K562 (cell line): ENCODE data around the gene WWOX. TPM values are rescaled to one million over a fixed set of nuclear protein-coding genes. Genes with fewer than 3 reads are reported as not detected.

Experiments
- E2F3 ChIP-seq: fragments of 250-450 bp; sonication (Bioruptor Pico); IDR thresholded peaks from 2 replicates; pipeline ENCODE4 v1.4.0; 2020; ENCODE audit warnings: mild to moderate bottlenecking
- ESRRA ChIP-seq: fragments of 450-650 bp; IDR thresholded peaks from 2 replicates; pipeline ENCODE4 v1.6.1; 2014; ENCODE audit warnings: low read depth, mild to moderate bottlenecking, moderate library complexity, borderline replicate concordance
- POLR2A ChIP-seq: fragments of 450-650 bp; conservative IDR thresholded peaks from 2 replicates; pipeline ENCODE4 v1.6.1; 2016
- POLR3G ChIP-seq: IDR thresholded peaks from 2 replicates; pipeline ENCODE4 v1.6.1; 2011; ENCODE audit not compliant: insufficient read length, insufficient replicate concordance; ENCODE audit errors: extremely low read depth
- polyA plus RNA-seq, 8 experiments: library from polyadenylated mRNA; depleted of rRNA in 4 of 8; stranded (reverse) in 5 of 8; unstranded in 3 of 8; fragments of >200 nt; fragmentation: Nextera tagmentation in 2 of 8; fragmentation: Illumina TruSeq in 1 of 8; extraction: Ambion mirVana in 2 of 8; extraction: Trizol in 1 of 8; gene quantifications; 2 replicates each; pipeline versions ENCODE4 v1.2.1 to v1.2.3, GENCODE V29; 2011 to 2014; ENCODE audit warnings: inconsistent platforms in 1 of 8, missing spikeins in 1 of 8
- small RNA-seq: library from RNA; depleted of rRNA; stranded (forward); fragments of <200 nt; gene quantifications from one replicate; pipeline ENCODE3, GENCODE V24; 2014
- total RNA-seq, 7 experiments: library from RNA; depleted of rRNA in 6 of 7; stranded (reverse); fragments of >200 nt in 6 of 7; fragmentation: Illumina TruSeq in 2 of 7; extraction: Trizol in 2 of 7; gene quantifications; 2 replicates each; pipeline versions ENCODE4 v1.2.1 to v1.2.3, GENCODE V29; 2011 to 2021; ENCODE audit warnings: low replicate concordance in 1 of 7
- TF ChIP-seq, protein P1 (sequence below): fragments of 450-650 bp; formaldehyde crosslinking; IDR thresholded peaks from 2 replicates; pipeline ENCODE4 v1.4.0; 2020; ENCODE audit warnings: mild to moderate bottlenecking, moderate library complexity

Gene WWOX
- total and polyA plus RNA-seq, 9 of the 15 experiments (the other 6 are each of a cell fraction or from before 2014, with no cell fraction given), result 1.6 to 22.7 (median 8.1) TPM

DNA sequence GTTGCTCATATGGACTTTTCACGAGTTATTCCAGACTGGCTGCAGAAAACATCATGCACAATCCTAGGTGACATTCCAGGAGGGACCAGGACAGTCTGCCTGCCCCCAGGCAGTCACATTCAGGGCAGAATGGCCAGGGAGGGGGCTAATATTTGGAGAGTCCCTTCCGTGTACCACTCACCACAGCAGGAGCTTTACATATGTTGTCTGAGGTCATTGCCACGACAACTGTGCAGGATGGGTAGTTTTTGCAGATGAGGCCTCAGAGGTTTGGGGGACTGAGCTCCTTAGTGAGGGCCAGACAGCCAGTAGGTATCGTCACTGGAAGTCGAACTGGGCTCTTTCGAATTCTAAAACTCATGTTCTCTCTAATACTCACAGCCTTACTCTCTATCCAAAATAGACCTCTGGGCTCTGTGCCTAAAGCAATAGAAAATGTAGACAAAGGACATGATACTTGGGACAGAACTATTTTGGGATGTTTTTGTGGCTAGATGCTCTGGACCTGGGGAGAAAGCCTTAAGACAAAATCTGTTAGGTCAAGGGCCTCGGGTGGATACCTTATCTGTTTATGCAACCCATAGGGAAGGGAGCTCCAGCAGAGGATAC lies 1162.6 kb downstream of the WWOX start (continued):
- no peak for TF ChIP-seq POLR2A
- TF ChIP-seq, protein P1, sequence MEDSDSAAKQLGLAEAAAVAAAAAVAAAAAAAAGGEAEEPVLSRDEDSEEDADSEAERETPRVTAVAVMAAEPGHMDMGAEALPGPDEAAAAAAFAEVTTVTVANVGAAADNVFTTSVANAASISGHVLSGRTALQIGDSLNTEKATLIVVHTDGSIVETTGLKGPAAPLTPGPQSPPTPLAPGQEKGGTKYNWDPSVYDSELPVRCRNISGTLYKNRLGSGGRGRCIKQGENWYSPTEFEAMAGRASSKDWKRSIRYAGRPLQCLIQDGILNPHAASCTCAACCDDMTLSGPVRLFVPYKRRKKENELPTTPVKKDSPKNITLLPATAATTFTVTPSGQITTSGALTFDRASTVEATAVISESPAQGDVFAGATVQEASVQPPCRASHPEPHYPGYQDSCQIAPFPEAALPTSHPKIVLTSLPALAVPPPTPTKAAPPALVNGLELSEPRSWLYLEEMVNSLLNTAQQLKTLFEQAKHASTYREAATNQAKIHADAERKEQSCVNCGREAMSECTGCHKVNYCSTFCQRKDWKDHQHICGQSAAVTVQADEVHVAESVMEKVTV (CRISPR knock-in tag), result no peak
- no peak for TF ChIP-seq ESRRA
- no peak for TF ChIP-seq E2F3 (CRISPR knock-in tag)
- TF ChIP-seq POLR3G, result no peak
- TF ChIP-seq, all 486 proteins: peak for 0

Small RNA genes lying within 50 kb of the gene (small RNA-seq; reads per million reads assigned to genes)
- not detected for gene AC027279.3

Other genes starting within 250 kb of the WWOX start
- not detected in 2 replicates for gene CLEC3A, start 77.1 kb upstream of the WWOX start, total RNA-seq (2014; rRNA removed)
- gene CLEC3A, start 77.1 kb upstream of the WWOX start, total RNA-seq (2014; rRNA removed; fragmentation: Illumina TruSeq; extraction: Trizol), result not detected in 2 replicates
- not detected in 2 replicates for gene CLEC3A, start 77.1 kb upstream of the WWOX start, total RNA-seq (2015; rRNA removed; fragmentation: Illumina TruSeq; extraction: Trizol)
- gene CLEC3A, start 77.1 kb upstream of the WWOX start, total RNA-seq (2021), result not detected in 2 replicates
- gene CLEC3A, start 77.1 kb upstream of the WWOX start, polyA plus RNA-seq (2011; rRNA removed), result not detected in 2 replicates
- gene CLEC3A, start 77.1 kb upstream of the WWOX start, polyA plus RNA-seq (2014; fragmentation: Illumina TruSeq; extraction: Trizol), result not detected in 2 replicates
- not detected for gene CLEC3A, start 77.1 kb upstream of the WWOX start, polyA plus RNA-seq (2014; fragmentation: Nextera tagmentation; extraction: Ambion mirVana)
- gene CLEC3A, start 77.1 kb upstream of the WWOX start, polyA plus RNA-seq (2014; rRNA removed), result not detected in 2 replicates